HEK293 (cell line): ENCODE measurements around the gene C8B.

Experiments used
- CTCF ChIA-PET: fragments of 350-600 bp; formaldehyde crosslinking; extraction: SDS; loops from one replicate; lab custom pipeline; 2021; ENCODE audit warnings: antibody characterized with exemption; lab: Yijun Ruan, JAX
- POLR2A ChIA-PET: fragments of 300-600 bp; formaldehyde crosslinking; extraction: SDS; loops from one replicate; lab custom pipeline; 2020; ENCODE audit warnings: antibody characterized with exemption, inconsistent platforms; lab: Yijun Ruan, JAX
- H3K27ac ChIP-seq: fragments of 200-500 bp; sonication (Bioruptor generic); 2 replicates; pipeline ENCODE4 v1.5.1; 2014; ENCODE audit warnings: low read depth, low read length, control low read depth, inconsistent platforms; ENCODE audit errors: extremely low read depth
- H3K36me3 ChIP-seq, 2 experiments: fragments of 200-500 bp in 1 of 2; sonication (Bioruptor generic) in 1 of 2; 1 replicate in 1 of 2; 2 replicates in 1 of 2; pipeline ENCODE4 v1.5.1; 2014 to 2017; ENCODE audit warnings: inconsistent platforms in 2 of 2, low read length in 2 of 2; ENCODE audit not compliant: control insufficient read depth in 2 of 2, insufficient read depth in 1 of 2
- H3K4me1 ChIP-seq: fragments of 200-500 bp; sonication (Bioruptor generic); 2 replicates; pipeline ENCODE4 v1.5.1; 2014; ENCODE audit warnings: mild to moderate bottlenecking, low read length, inconsistent platforms; ENCODE audit not compliant: control insufficient read depth, insufficient read depth
- H3K4me3 ChIP-seq: 2 replicates; pipeline ENCODE4 v1.5.1; 2011; ENCODE audit warnings: low read depth, mild to moderate bottlenecking, control low read depth, low read length, moderate library complexity
- H3K9me3 ChIP-seq: fragments of 200-500 bp; sonication (Bioruptor generic); 2 replicates; pipeline ENCODE4 v1.5.1; 2014; ENCODE audit warnings: low read depth, low read length, inconsistent platforms; ENCODE audit not compliant: control insufficient read depth, insufficient read depth
- GLI2 ChIP-seq: fragments of 450-650 bp; formaldehyde crosslinking; IDR thresholded peaks from 2 replicates; pipeline ENCODE4; 2017; ENCODE audit warnings: missing biosample characterization, missing genetic modification characterization, low read depth, borderline replicate concordance
- KLF16 ChIP-seq: fragments of 450-650 bp; formaldehyde crosslinking; IDR thresholded peaks from 2 replicates; pipeline ENCODE4 v1.5.1; 2017; ENCODE audit warnings: missing biosample characterization, missing genetic modification characterization
- OSR2 ChIP-seq: fragments of 450-650 bp; formaldehyde crosslinking; IDR thresholded peaks from 2 replicates; pipeline ENCODE4 v1.5.1; 2016; ENCODE audit warnings: missing biosample characterization, missing genetic modification characterization
- SCRT2 ChIP-seq: fragments of 450-650 bp; formaldehyde crosslinking; IDR thresholded peaks from 2 replicates; pipeline ENCODE4 v1.5.1; 2016; ENCODE audit warnings: missing biosample characterization, missing genetic modification characterization
- ZFP3 ChIP-seq: fragments of 450-650 bp; formaldehyde crosslinking; IDR thresholded peaks from 2 replicates; pipeline ENCODE4 v1.5.1; 2016; ENCODE audit warnings: low read depth, missing biosample characterization, missing genetic modification characterization
- ZIC2 ChIP-seq: fragments of 450-650 bp; formaldehyde crosslinking; IDR thresholded peaks from 2 replicates; pipeline ENCODE4 v1.5.1; 2016; ENCODE audit warnings: missing biosample characterization, missing genetic modification characterization
- ZNF132 ChIP-seq: fragments of 450-650 bp; formaldehyde crosslinking; IDR thresholded peaks from 2 replicates; pipeline ENCODE4 v1.5.1; 2017; ENCODE audit warnings: missing biosample characterization, missing genetic modification characterization, borderline replicate concordance
- ZNF146 ChIP-seq: fragments of 450-650 bp; formaldehyde crosslinking; IDR thresholded peaks from 2 replicates; pipeline ENCODE4 v1.5.1; 2016; ENCODE audit warnings: missing biosample characterization, missing genetic modification characterization
- ZNF350 ChIP-seq: fragments of 450-650 bp; formaldehyde crosslinking; IDR thresholded peaks from 2 replicates; pipeline ENCODE4 v1.5.0; 2017; ENCODE audit warnings: missing biosample characterization, mild to moderate bottlenecking, missing genetic modification characterization
- ZNF416 ChIP-seq: fragments of 450-650 bp; formaldehyde crosslinking; IDR thresholded peaks from 2 replicates; pipeline ENCODE4 v1.5.1; 2016; ENCODE audit warnings: missing biosample characterization, missing genetic modification characterization
- ZNF514 ChIP-seq: fragments of 450-650 bp; formaldehyde crosslinking; IDR thresholded peaks from 2 replicates; pipeline ENCODE4 v1.5.1; 2016; ENCODE audit warnings: missing biosample characterization, missing genetic modification characterization
- ZNF544 ChIP-seq: fragments of 450-650 bp; formaldehyde crosslinking; IDR thresholded peaks from 2 replicates; pipeline ENCODE4 v1.5.0; 2017; ENCODE audit warnings: missing biosample characterization, missing genetic modification characterization
- ZNF560 ChIP-seq: fragments of 450-650 bp; formaldehyde crosslinking; IDR thresholded peaks from 2 replicates; pipeline ENCODE4 v1.5.1; 2017; ENCODE audit warnings: missing biosample characterization, missing genetic modification characterization, borderline replicate concordance
- ZSCAN16 ChIP-seq: fragments of 450-650 bp; formaldehyde crosslinking; IDR thresholded peaks from 2 replicates; pipeline ENCODE4 v1.5.1; 2016; ENCODE audit warnings: missing biosample characterization, missing genetic modification characterization
- TF ChIP-seq, protein P1 (sequence below): fragments of 450-650 bp; formaldehyde crosslinking; IDR thresholded peaks from 2 replicates; pipeline ENCODE4 v1.5.1; 2016; ENCODE audit warnings: missing biosample characterization, missing genetic modification characterization
- TF ChIP-seq, protein P2 (sequence below): fragments of 450-650 bp; formaldehyde crosslinking; IDR thresholded peaks from 2 replicates; pipeline ENCODE4 v1.5.1; 2016; ENCODE audit warnings: missing biosample characterization, missing genetic modification characterization
- TF ChIP-seq, protein P3 (sequence below): fragments of 450-650 bp; formaldehyde crosslinking; IDR thresholded peaks from 2 replicates; pipeline ENCODE4 v1.5.1; 2016; ENCODE audit warnings: missing biosample characterization, missing genetic modification characterization
- TF ChIP-seq, protein P4 (sequence below): fragments of 450-650 bp; formaldehyde crosslinking; IDR thresholded peaks from 2 replicates; pipeline ENCODE4 v1.5.1; 2016; ENCODE audit warnings: missing biosample characterization, missing genetic modification characterization, borderline replicate concordance
- TF ChIP-seq, protein P5 (sequence below): fragments of 450-650 bp; formaldehyde crosslinking; IDR thresholded peaks from 2 replicates; pipeline ENCODE4 v1.5.1; 2017; ENCODE audit warnings: missing biosample characterization, missing genetic modification characterization
- TF ChIP-seq, protein P6 (sequence below): fragments of 450-650 bp; IDR thresholded peaks from 2 replicates; pipeline ENCODE4 v1.5.1; 2018; ENCODE audit warnings: missing biosample characterization, mild to moderate bottlenecking, missing genetic modification characterization

The C8B gene

DNA sequence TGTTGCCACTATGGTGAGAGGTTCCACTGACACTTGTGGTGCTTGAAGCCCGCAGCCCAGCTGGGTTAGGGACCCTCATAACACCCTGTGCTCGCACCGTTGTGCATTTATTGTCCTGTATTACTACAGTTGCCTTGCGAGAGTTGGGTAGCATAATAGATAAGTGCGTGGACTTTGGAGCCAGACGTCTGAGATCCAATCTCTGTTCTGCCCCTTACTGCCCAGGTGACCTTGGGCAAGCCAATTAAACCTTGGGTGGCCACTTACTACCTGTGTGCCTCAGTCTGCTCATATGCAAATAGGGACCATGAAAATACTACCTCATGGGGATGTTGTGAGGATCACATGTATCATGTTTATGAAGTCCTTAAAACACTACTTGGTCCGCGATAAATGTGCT is 13.3 kb downstream of the C8B start (continued):
- no peak for TF ChIP-seq ZNF514 (tag by site-specific recombination)
- TF ChIP-seq, all 188 proteins: peak for 0

DNA sequence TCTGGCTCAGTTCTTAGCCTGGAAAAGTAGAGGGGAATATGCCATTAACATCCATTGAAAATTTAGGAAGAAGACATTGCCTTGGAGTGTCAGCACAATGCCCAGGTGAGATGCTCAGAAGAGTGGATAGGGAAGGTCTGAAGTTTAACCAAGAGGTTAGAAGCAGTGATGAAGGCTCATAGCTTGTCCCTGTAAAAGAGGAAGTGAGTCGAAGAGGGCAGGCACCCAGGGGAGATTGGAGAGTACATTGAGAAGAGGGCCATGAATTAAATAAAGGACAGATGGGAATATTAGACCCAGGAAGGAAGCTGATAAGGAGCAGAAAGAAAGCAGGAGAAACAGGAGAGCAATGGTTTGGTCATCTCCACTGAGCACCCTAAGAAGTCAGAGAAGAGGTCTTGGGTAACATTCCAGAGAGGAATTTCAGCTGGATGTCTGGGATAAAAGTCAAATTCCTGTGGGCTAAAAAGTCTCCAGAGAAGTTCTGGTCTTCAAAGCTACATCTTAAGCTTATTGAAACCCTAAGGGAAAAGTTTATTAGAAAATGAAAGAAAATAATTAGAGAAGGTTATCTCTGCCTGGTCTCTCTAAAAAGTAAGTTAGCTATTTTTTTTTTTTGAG is 17.3 kb downstream of the C8B start:
- TF ChIP-seq ZNF146 (tag by site-specific recombination) (no peak), ZNF560 (tag by site-specific recombination) (no peak), OSR2 (tag by site-specific recombination) (no peak), ZNF544 (tag by site-specific recombination) (no peak)
- H3K27ac ChIP-seq = no peak overlapping the region
- CTCF ChIA-PET = interaction anchor here (0.7 to 1.1 kb wide), 2 partner anchors 14 to 116 kb away, joined by 3 to 4 read pairs; no protein-coding TSS in a partner anchor
- no peaks in the 10 kb centered on the region for H3K36me3 ChIP-seq
- no peaks in the 10 kb centered on the region for H3K4me1 ChIP-seq
- POLR2A ChIA-PET = no interaction called here
- H3K9me3 ChIP-seq = no peaks in the 10 kb centered on the region
- no peak overlapping the region for H3K4me3 ChIP-seq

DNA sequence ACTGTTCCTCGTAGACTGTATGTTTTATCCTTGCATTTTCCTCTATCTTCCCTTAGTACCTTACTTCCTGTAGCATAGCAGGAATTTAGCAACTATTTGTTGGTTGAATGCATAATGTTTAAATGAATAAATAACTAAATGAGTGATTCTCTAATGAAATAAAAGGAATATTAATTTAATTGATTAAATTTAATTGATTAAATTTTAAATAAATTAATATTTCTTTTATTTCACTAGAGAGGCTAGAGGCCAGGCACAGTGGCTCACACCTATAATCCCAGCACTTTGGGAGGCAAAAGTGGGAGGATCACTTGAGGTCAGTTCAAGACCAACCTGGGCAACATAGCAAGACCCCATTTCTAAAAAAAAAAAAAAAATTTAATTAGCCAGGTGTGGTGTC is 25.8 kb downstream of the C8B start:
- no peak overlapping the region for H3K27ac ChIP-seq
- H3K4me1 ChIP-seq = no peaks in the 10 kb centered on the region
- ChIA-PET POLR2A (no interaction called here), CTCF (no interaction called here)
- H3K9me3 ChIP-seq = no peaks in the 10 kb centered on the region
- H3K4me3 ChIP-seq = no peak overlapping the region
- H3K36me3 ChIP-seq = no peaks in the 10 kb centered on the region
- no peak for TF ChIP-seq ZSCAN16
- no peak for TF ChIP-seq OSR2 (tag by site-specific recombination)
- no peak for TF ChIP-seq ZNF132 (tag by site-specific recombination)
- TF ChIP-seq, protein P1, sequence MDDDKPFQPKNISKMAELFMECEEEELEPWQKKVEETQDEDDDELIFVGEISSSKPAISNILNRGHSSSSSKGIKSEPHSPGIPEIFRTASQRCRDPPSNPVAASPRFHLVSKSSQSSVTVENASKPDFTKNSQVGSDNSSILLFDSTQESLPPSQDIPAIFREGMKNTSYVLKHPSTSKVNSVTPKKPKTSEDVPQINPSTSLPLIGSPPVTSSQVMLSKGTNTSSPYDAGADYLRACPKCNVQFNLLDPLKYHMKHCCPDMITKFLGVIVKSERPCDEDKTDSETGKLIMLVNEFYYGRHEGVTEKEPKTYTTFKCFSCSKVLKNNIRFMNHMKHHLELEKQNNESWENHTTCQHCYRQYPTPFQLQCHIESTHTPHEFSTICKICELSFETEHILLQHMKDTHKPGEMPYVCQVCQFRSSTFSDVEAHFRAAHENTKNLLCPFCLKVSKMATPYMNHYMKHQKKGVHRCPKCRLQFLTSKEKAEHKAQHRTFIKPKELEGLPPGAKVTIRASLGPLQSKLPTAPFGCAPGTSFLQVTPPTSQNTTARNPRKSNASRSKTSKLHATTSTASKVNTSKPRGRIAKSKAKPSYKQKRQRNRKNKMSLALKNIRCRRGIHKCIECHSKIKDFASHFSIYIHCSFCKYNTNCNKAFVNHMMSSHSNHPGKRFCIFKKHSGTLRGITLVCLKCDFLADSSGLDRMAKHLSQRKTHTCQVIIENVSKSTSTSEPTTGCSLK (tag by site-specific recombination) = no peak
- no peak for TF ChIP-seq ZNF416 (tag by site-specific recombination)
- TF ChIP-seq, protein P2, sequence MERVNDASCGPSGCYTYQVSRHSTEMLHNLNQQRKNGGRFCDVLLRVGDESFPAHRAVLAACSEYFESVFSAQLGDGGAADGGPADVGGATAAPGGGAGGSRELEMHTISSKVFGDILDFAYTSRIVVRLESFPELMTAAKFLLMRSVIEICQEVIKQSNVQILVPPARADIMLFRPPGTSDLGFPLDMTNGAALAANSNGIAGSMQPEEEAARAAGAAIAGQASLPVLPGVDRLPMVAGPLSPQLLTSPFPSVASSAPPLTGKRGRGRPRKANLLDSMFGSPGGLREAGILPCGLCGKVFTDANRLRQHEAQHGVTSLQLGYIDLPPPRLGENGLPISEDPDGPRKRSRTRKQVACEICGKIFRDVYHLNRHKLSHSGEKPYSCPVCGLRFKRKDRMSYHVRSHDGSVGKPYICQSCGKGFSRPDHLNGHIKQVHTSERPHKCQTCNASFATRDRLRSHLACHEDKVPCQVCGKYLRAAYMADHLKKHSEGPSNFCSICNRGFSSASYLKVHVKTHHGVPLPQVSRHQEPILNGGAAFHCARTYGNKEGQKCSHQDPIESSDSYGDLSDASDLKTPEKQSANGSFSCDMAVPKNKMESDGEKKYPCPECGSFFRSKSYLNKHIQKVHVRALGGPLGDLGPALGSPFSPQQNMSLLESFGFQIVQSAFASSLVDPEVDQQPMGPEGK (tag by site-specific recombination) = no peak
- TF ChIP-seq, protein P3, sequence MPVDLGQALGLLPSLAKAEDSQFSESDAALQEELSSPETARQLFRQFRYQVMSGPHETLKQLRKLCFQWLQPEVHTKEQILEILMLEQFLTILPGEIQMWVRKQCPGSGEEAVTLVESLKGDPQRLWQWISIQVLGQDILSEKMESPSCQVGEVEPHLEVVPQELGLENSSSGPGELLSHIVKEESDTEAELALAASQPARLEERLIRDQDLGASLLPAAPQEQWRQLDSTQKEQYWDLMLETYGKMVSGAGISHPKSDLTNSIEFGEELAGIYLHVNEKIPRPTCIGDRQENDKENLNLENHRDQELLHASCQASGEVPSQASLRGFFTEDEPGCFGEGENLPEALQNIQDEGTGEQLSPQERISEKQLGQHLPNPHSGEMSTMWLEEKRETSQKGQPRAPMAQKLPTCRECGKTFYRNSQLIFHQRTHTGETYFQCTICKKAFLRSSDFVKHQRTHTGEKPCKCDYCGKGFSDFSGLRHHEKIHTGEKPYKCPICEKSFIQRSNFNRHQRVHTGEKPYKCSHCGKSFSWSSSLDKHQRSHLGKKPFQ (tag by site-specific recombination) = no peak
- no peak for TF ChIP-seq ZIC2
- TF ChIP-seq, protein P4, sequence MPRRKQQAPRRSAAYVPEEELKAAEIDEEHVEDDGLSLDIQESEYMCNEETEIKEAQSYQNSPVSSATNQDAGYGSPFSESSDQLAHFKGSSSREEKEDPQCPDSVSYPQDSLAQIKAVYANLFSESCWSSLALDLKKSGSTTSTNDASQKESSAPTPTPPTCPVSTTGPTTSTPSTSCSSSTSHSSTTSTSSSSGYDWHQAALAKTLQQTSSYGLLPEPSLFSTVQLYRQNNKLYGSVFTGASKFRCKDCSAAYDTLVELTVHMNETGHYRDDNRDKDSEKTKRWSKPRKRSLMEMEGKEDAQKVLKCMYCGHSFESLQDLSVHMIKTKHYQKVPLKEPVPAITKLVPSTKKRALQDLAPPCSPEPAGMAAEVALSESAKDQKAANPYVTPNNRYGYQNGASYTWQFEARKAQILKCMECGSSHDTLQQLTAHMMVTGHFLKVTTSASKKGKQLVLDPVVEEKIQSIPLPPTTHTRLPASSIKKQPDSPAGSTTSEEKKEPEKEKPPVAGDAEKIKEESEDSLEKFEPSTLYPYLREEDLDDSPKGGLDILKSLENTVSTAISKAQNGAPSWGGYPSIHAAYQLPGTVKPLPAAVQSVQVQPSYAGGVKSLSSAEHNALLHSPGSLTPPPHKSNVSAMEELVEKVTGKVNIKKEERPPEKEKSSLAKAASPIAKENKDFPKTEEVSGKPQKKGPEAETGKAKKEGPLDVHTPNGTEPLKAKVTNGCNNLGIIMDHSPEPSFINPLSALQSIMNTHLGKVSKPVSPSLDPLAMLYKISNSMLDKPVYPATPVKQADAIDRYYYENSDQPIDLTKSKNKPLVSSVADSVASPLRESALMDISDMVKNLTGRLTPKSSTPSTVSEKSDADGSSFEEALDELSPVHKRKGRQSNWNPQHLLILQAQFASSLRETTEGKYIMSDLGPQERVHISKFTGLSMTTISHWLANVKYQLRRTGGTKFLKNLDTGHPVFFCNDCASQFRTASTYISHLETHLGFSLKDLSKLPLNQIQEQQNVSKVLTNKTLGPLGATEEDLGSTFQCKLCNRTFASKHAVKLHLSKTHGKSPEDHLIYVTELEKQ (tag by site-specific recombination) = no peak
- no peak for TF ChIP-seq GLI2
- TF ChIP-seq, protein P5, sequence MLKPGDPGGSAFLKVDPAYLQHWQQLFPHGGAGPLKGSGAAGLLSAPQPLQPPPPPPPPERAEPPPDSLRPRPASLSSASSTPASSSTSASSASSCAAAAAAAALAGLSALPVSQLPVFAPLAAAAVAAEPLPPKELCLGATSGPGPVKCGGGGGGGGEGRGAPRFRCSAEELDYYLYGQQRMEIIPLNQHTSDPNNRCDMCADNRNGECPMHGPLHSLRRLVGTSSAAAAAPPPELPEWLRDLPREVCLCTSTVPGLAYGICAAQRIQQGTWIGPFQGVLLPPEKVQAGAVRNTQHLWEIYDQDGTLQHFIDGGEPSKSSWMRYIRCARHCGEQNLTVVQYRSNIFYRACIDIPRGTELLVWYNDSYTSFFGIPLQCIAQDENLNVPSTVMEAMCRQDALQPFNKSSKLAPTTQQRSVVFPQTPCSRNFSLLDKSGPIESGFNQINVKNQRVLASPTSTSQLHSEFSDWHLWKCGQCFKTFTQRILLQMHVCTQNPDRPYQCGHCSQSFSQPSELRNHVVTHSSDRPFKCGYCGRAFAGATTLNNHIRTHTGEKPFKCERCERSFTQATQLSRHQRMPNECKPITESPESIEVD = no peak
- TF ChIP-seq, protein P6, sequence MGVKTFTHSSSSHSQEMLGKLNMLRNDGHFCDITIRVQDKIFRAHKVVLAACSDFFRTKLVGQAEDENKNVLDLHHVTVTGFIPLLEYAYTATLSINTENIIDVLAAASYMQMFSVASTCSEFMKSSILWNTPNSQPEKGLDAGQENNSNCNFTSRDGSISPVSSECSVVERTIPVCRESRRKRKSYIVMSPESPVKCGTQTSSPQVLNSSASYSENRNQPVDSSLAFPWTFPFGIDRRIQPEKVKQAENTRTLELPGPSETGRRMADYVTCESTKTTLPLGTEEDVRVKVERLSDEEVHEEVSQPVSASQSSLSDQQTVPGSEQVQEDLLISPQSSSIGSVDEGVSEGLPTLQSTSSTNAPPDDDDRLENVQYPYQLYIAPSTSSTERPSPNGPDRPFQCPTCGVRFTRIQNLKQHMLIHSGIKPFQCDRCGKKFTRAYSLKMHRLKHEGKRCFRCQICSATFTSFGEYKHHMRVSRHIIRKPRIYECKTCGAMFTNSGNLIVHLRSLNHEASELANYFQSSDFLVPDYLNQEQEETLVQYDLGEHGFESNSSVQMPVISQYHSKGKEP (tag by site-specific recombination) = no peak
- no peak for TF ChIP-seq ZFP3
- no peak for TF ChIP-seq KLF16 (tag by site-specific recombination)
- no peak for TF ChIP-seq SCRT2 (tag by site-specific recombination)
- no peak for TF ChIP-seq ZNF350 (tag by site-specific recombination)
